NOMO-1 treated with DMSO at 0.1 percent for 48 hours (cell line): ENCODE measurements around the gene RYR3.

Source experiments
- DNase-seq: peaks from one replicate; lab custom pipeline; 2025; ENCODE audit not compliant: unreplicated experiment; lab: John Stamatoyannopoulos, UW

Gene RYR3

DNA sequence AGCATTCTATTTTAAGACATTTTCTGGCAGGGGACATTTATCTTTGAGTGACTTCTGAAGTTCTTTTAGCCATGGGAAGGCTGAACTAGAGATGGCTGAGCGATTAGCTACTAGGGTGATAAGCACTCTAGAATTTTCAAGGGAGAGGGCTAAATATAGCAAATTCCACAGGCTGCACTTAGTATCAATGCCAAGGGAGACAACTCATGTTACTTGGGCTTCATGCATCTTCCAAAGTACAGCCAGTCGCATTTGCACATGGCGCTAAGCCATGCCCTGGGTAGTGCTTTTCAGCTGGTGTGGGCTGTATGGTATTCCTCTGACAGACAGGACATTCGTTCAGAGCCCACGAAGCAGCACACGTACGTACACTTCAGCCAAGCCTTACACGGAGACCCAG, 69.6 kb downstream of the RYR3 start:
- DNase-seq: no peak

GRCh38 chr15:33382491-33382890, 71.7 kb downstream of the RYR3 start:
- DNase-seq: no peak

DNA sequence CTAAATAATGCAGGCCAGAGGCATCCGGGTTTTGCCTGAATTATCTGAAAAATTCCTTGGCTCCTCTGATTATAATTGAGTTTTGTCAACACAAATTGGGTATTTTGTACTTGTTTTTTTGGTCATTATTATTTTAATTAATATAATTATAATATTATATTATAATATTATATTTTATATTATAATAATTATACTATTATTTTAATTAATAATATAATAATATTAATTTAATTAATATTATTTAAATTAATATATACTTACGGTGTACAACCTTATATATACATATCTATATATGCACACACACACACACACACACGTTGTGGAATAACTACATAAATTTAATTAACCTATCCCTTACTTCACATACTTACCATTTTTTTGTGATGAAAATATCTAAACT, 73.5 kb downstream of the RYR3 start:
- no peak for DNase-seq

DNA sequence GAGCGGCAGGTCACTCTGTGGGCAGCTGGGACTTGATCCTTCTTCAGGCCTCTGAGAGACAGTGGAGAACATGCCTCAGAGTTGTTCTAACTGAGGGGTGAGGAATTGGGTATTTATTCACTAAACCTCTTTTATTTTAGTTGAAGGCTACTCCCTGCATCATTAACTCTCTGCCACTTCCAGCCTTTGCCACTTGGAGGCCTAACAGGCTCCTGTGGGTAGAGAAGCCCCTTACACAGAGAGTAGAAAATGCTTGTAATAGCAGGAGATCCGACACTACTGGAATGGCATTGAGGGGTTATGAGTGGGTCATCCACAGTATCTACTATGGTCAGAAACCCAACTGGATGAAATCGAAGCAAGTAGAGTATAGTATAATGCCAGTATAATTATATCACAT, 81.7 kb downstream of the RYR3 start:
- DNase-seq: no peak

DNA sequence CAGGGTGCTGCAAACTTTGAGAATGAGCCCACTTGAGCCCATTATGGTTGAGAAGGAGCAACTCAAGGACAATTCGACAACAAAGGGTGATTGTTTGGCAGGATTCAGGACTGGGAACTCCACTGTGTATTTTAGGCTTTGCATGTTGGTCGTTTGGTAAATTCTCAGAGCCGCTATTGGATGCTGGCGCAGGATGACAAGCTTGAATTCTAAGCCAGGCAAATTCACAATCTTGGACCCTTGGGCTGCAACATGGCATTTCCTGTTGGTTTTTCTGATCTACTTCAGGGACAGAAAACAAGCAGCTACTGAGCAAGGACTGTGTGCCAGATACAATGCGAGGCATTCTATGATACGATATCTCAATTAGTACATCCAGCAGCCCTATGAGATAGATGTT, 82.8 kb downstream of the RYR3 start:
- no peak for DNase-seq

DNA sequence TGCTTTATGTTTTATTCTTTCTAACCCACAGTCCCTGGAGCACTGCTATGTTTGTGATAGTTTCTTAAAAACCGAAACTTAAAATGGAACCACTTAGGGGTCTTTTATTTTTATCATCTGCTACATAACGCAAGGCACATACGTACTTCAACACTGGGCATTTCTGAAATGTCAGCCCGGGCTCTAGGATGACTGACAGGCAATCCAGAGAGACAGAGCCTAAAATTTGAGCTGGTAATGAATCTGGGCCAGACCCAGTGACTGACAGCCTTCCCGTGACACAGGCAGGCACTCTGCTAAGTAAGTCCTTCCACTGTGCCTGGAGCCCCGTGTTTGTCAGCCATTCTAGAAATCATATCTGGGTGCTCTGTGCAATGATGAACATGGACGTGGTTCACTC, 84.6 kb downstream of the RYR3 start:
- DNase-seq: no peak

- DNase-seq: no peak
Observed at GRCh38 chr15:33395846-33396245, 85.1 kb downstream of the RYR3 start.

GRCh38 chr15:33396475-33396874, 85.7 kb downstream of the RYR3 start:
- DNase-seq: no peak

DNA sequence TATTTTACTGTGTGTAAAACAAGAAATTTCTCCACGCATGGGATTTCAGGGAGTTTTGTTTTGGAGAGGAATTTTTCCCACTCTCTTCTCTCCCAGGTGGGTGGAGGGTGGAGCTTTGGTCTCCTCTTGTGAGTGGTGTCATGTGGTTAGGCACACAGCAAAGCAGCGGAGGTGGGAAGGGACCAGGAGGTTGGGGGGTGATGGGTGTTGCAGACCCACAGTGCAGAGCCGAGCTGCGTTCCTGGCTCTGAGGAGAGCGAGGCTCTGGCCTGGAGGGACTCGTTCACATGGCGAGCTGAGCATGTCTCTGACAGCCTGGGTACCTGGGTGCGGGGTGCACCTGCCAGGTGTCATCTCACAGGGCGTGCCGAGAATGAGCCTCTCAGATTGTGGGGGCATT, 87.8 kb downstream of the RYR3 start:
- no peak for DNase-seq

- DNase-seq: no peak
Observed at GRCh38 chr15:33400941-33401340, 90.2 kb downstream of the RYR3 start.

- DNase-seq: no peak
Observed at GRCh38 chr15:33402600-33402999, 91.8 kb downstream of the RYR3 start.

DNA sequence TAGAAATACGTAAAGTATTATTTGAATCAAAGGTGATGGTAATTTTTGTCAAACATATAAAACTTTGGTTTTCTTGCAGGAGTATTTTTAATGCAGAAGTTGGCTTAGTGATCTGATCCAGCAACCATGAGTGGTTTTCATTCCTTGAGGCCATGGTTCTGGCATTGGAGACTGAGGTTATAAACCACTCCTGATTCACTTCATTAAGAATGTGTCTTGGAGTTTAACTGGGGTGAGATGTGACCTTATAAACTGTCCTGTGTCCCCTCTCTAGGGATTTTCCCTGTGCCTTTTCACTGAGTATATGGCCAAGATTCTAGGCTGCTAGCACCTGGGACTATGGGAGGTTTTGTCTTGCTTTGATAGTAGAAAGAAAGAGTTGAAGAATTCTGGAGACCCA, 94.3 kb downstream of the RYR3 start:
- no peak for DNase-seq

- DNase-seq: no peak
Observed at GRCh38 chr15:33411596-33412540, 101.1 kb downstream of the RYR3 start.

GRCh38 chr15:33419701-33420100, 108.9 kb downstream of the RYR3 start:
- no peak for DNase-seq

DNA sequence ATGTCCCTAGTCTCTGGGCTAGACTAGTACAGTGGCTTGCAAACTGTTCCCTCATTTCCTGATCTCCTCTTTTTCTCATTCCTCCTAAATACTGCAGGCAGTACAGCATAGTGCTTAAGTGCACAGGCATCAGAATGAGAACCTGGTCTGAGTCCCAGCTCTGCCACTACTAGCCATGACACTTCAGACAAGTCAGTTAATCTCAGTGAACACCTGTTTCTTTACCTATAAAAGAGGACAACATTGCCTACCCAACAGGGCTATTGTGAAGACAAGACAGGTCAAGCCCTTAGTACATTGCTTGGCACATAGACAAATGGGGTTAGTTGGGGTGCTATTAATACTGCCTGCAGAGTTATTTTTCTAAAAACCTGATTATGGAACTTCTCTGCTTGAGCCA, 113.3 kb downstream of the RYR3 start:
- no peak for DNase-seq

- no peak for DNase-seq
Observed at GRCh38 chr15:33425142-33425541, 114.4 kb downstream of the RYR3 start.

DNA sequence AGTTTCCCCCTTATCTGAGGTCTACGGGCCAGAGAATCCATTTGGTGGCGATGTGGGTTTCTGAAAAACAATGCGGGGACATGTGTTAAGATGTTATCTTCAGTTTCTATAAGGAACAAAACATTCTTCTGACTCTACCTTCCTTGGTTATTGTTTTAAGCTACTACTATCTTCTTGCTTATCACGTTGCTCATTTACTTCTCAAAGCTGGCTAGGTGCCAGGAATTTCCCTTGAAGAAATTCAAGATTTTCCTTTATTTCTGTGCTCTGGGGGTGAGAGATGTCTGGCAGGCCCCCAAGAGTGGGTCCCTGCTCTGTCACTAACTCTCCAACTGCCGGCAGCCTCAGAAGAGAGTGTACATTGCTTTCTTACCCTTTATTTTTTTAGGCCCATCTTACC, 119.8 kb downstream of the RYR3 start:
- no peak for DNase-seq

DNA sequence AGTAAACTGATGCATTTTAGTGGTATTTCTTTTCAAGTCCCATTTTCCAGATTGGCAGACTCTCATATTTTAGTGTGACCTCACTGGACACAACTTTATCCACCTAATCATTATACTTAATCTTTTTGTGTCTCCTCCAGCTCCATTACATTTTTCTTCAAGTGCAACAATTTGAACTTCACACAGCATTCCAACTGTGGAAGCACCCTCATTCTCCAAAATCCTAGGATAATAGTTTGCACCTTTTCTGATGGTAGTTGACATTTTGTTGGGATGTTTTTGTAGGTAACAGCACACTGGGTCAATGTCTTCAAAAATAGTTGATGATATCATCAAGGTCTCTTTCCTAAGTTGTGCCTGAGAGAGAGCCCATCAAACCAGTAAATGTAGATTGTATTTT, 123.1 kb downstream of the RYR3 start:
- no peak for DNase-seq

- DNase-seq: no peak
Observed at GRCh38 chr15:33438396-33438795, 127.6 kb downstream of the RYR3 start.

- peak; percentile 11 for DNase-seq
Observed at GRCh38 chr15:33440900-33441299, 130.1 kb downstream of the RYR3 start.

DNA sequence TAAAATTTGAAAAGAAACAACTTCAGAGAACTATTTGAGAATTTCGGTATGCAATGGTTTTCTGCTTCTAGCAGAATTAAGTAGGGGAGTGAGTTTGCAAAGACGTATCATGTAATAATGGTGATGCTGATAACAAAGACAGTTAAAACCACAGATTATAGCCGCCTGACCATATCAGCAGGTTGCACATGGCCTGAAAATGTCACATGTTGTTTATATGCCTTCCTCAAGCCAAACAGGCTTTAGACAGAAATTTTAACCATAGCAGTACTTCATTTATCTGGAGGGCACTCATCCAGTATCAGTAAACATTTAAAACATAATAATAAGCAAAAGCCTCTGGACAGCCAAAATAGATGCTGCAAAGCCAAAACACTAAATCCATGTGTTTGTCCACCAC, 131.7 kb downstream of the RYR3 start:
- DNase-seq: no peak

DNA sequence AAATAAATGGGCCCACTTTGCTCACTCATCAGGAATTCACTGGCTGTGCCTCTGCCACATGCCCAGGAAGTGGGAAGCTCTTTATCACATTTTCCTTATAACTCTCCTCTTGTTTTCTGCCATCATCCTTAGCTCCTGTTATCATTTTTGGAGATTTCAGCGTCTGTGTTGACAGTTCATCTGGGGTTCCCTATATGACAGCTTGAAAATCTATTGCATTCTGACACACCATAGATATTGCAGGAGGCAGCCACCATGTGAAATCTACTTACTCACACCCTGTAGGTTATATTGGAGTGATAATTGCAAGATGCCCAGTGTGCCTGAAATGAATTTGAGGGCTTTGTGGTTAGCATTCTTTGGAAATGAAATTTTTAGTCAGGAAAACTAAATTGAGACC, 132.9 kb downstream of the RYR3 start:
- no peak for DNase-seq

GRCh38 chr15:33445984-33446383, 135.2 kb downstream of the RYR3 start:
- peak; percentile 30 for DNase-seq
